ENCODE data around the gene FGD5.

Gene FGD5

DNA sequence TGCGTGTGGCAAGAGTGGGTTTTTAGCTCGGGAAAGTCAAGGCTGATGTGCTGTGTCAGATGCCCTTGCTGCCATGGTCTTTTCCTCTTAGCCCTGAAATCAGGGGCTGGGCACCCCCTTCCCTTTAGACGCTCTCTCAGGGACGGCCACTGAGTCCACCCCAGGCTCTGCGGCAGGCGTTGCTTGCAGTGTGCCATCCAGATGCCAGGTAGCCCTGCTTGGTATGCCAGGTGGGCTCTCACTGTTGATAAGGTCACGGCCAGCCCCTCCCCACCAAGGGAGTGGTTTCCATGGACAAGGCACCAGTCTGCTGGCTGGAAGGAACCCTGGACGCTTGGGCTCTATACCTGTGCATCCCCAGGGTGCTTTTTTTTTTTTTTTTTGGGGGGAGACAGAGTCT is 24.6 kb downstream of the FGD5 start:
- H3K36me3 ChIP-seq (ENCODE audit: control insufficient read depth, low read length) = no peaks in the 10 kb centered on the region
- no peaks in the 10 kb centered on the region for H4K20me1 ChIP-seq (ENCODE audit: control insufficient read depth, insufficient read depth, low read depth, low read length)
- no peak overlapping the region for H3K27ac ChIP-seq (ENCODE audit: low read depth, low read length)
- H3K4me1 ChIP-seq (ENCODE audit: control insufficient read depth, low read length) = peaks cover 9% of the 10 kb centered on the region
- peaks cover 28% of the 10 kb centered on the region for H3K27me3 ChIP-seq (ENCODE audit: control insufficient read depth, low read length)
- H3K9me3 ChIP-seq (ENCODE audit: control insufficient read depth, insufficient read depth, low read length) = no peaks in the 10 kb centered on the region
- H3K4me3 ChIP-seq (ENCODE audit: low read length) = no peak overlapping the region
- TF ChIP-seq, protein P1, sequence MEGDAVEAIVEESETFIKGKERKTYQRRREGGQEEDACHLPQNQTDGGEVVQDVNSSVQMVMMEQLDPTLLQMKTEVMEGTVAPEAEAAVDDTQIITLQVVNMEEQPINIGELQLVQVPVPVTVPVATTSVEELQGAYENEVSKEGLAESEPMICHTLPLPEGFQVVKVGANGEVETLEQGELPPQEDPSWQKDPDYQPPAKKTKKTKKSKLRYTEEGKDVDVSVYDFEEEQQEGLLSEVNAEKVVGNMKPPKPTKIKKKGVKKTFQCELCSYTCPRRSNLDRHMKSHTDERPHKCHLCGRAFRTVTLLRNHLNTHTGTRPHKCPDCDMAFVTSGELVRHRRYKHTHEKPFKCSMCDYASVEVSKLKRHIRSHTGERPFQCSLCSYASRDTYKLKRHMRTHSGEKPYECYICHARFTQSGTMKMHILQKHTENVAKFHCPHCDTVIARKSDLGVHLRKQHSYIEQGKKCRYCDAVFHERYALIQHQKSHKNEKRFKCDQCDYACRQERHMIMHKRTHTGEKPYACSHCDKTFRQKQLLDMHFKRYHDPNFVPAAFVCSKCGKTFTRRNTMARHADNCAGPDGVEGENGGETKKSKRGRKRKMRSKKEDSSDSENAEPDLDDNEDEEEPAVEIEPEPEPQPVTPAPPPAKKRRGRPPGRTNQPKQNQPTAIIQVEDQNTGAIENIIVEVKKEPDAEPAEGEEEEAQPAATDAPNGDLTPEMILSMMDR (IDR thresholded peaks at IDR 0.05; ENCODE audit: low read depth, low read length, poor library complexity, severe bottlenecking) = no peak
- no peak for TF ChIP-seq EZH2phosphoT487 (IDR thresholded peaks at IDR 0.05; ENCODE audit: borderline replicate concordance, low read length)
- H3K9me2 ChIP-seq (replicated peaks; ENCODE audit: control insufficient read depth, low read length) = no peaks in the 10 kb centered on the region
- H3K79me2 ChIP-seq (ENCODE audit: control insufficient read depth, low read length) = no peaks in the 10 kb centered on the region
- no peak overlapping the region for H3K4me2 ChIP-seq (ENCODE audit: low read length)
- H3F3A ChIP-seq (ENCODE audit: control insufficient read depth, insufficient read depth) = no peaks in the 10 kb centered on the region

DNA sequence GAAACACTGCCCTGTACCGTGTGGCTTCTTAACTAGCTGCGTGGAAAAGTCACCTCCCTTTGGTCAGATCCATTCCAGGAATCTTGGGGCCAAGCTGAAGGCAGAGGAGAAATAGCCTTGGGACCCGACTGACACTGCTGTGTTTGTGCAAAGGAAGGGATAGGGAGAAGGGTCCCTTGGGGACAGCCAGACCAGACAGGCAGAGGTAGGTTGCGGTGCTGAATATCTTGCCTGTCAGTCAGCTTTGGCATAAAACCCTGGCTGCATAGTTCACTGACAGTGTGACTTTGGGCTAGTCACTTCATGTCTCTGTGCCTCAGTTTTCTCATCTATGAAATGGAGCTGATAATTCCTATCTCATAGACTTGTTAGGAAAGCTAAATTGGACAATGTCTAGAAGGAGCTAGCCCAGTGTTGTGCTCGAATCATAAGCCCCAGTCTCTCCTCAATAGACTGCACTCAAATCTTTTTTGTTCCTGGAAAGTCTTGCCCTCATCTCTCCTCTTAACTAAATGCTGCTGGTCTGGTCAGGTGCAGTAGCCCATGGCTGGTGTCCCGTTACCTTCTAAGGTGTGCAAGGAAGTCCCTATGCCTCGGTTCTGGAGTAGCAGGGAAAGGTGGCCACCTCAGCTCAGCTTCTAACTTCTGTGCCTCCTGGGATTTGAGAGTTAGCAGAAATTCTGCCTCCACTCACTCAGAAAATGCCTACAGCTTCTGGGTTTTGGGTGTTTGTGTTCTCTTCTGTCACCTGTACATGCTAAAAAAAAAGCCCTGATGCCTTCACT is 25.8 kb downstream of the FGD5 start:
- peaks cover 28% of the 10 kb centered on the region for H3K27me3 ChIP-seq (ENCODE audit: control insufficient read depth, low read length)
- no peaks in the 10 kb centered on the region for H3F3A ChIP-seq (ENCODE audit: control insufficient read depth, insufficient read depth)
- no peaks in the 10 kb centered on the region for H3K9me3 ChIP-seq (ENCODE audit: control insufficient read depth, insufficient read depth, low read length)
- H3K4me1 ChIP-seq (ENCODE audit: control insufficient read depth, low read length) = peaks cover 15% of the 10 kb centered on the region
- H3K27ac ChIP-seq (ENCODE audit: low read depth, low read length) = no peak overlapping the region
- H3K36me3 ChIP-seq (ENCODE audit: control insufficient read depth, low read length) = no peaks in the 10 kb centered on the region
- no peaks in the 10 kb centered on the region for H3K79me2 ChIP-seq (ENCODE audit: control insufficient read depth, low read length)
- TF ChIP-seq, protein P1 (IDR thresholded peaks at IDR 0.05; ENCODE audit: low read depth, low read length, poor library complexity, severe bottlenecking) = no peak
- no peak for TF ChIP-seq EZH2phosphoT487 (IDR thresholded peaks at IDR 0.05; ENCODE audit: borderline replicate concordance, low read length)
- H3K4me2 ChIP-seq (ENCODE audit: low read length) = no peak overlapping the region
- H4K20me1 ChIP-seq (ENCODE audit: control insufficient read depth, insufficient read depth, low read depth, low read length) = no peaks in the 10 kb centered on the region
- no peaks in the 10 kb centered on the region for H3K9me2 ChIP-seq (replicated peaks; ENCODE audit: control insufficient read depth, low read length)
- no peak overlapping the region for H3K4me3 ChIP-seq (ENCODE audit: low read length)

DNA sequence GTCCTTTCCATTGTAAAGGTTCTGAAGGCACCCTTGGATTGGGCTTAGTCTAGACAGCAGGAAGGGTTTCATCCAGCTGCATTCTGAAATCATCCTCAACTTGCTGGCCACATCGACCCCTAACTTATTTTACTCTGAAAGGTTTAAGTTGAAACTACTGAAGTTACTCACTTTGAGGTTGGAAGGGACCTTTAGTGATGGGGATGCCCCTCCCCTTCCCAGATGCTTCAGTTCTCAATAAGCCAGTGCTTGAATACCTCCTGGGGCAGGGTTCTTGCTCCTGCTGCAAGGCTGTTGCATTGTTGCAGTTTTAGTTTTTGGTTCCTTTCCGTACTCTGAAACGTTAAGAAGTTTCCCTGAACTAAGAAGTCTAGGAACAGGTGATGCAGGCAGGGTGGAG is 26.4 kb downstream of the FGD5 start:
- Histone ChIP-seq H3K79me2 (ENCODE audit: control insufficient read depth, low read length) (no peaks in the 10 kb centered on the region), H3F3A (ENCODE audit: control insufficient read depth, insufficient read depth) (no peaks in the 10 kb centered on the region), H3K4me3 (ENCODE audit: low read length) (no peak overlapping the region), H3K4me1 (ENCODE audit: control insufficient read depth, low read length) (peaks cover 15% of the 10 kb centered on the region), H3K27ac (ENCODE audit: low read depth, low read length) (no peak overlapping the region), H4K20me1 (ENCODE audit: control insufficient read depth, insufficient read depth, low read depth, low read length) (no peaks in the 10 kb centered on the region), H3K9me3 (ENCODE audit: control insufficient read depth, insufficient read depth, low read length) (no peaks in the 10 kb centered on the region), H3K4me2 (ENCODE audit: low read length) (no peak overlapping the region), H3K27me3 (ENCODE audit: control insufficient read depth, low read length) (peaks cover 28% of the 10 kb centered on the region), H3K36me3 (ENCODE audit: control insufficient read depth, low read length) (no peaks in the 10 kb centered on the region), H3K9me2 (replicated peaks; ENCODE audit: control insufficient read depth, low read length) (no peaks in the 10 kb centered on the region)
- TF ChIP-seq, protein P1 (IDR thresholded peaks at IDR 0.05; ENCODE audit: low read depth, low read length, poor library complexity, severe bottlenecking) = no peak
- TF ChIP-seq EZH2phosphoT487 (IDR thresholded peaks at IDR 0.05; ENCODE audit: borderline replicate concordance, low read length) = no peak
